T-helper 2 cell treated with Interferon-gamma antibody and Interleukin-4, amounts not matched to agents 100 ng/mL and 5 ng/mL, for 36 hours (primary cell): ENCODE data around the gene TTYH3. TPM values are rescaled to one million over a fixed set of nuclear protein-coding genes. Genes with fewer than 3 reads are reported as not detected.

Experiments used
- intact Hi-C: fragments of 100-400 bp; cut with micrococcal nuclease; formaldehyde crosslinking; loops from one replicate; pipeline ENCODE4 v1.15.1; 2023
- total RNA-seq: library from RNA; stranded (reverse); gene quantifications from 2 replicates; pipeline ENCODE4 v1.2.3, GENCODE V29; 2022

The TTYH3 gene
- total RNA-seq, 1 donor from 2014 or later, result 27.8 TPM

GRCh38 chr7:2701832-2702593, 70.2 kb downstream of the TTYH3 start:
- intact Hi-C loops, result no loop called here

DNA sequence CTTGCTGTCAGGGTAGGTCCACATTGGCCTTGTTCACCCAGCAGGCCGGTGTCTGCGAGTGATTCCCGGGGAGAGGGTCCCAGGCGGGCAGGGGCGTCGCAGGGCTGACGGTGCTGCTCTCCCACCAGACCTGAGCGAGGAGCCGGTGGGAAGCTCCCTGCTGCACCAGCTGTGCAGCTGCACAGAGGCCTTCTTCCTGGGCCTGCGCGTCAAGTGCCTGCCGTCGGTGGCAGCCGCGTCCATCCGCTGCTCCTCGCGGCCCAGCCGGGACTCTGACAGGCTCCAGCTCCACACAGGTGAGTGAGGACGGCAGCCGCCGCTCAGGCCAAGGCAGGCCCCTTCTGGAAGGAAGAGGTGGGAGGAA, 70.8 kb downstream of the TTYH3 start:
- intact Hi-C loops, result no loop called here

- intact Hi-C loops, result no loop called here
Observed at GRCh38 chr7:2705371-2706096, 73.7 kb downstream of the TTYH3 start.

DNA sequence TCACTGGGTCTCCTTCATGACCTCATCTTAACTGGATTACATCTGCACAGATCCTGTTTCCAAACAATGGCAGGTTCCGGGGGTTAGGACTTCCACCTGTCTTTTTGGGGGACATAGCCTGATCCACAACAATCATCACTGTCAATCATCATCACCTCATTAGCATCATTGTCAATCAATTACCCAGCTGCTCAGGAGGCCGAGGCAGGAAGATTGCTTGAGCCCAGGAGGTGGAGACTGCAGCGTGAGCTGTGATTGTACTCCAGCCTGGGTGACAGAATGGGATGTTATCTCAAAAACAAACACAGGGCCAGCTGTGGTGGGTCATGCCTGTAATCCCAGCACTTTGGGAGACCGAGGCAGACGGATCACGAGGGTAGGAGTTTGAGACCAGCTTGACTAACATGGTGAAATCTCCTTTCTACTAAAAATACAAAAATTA, 74.9 kb downstream of the TTYH3 start:
- intact Hi-C loops, result no loop called here

DNA sequence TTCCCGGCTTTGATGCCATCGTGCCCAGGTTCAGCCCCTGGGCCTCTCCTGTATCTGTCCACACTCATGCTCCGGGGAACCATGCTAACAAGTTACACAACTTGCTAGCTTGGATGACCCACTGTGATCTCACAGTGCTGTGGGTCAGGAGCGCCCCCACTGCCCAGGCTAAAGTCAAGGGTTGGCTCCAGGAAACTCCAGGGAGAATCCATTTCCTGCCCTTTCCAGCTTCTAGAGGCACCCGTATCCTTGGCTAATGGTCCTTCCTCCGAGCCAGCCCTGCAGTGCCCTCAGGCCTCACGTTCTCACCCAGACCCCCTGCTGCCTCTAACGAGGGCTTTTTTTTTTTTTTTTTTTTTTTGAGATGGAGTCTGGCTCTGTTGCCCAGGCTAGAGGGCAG, 75.7 kb downstream of the TTYH3 start:
- intact Hi-C loops, result no loop called here

DNA sequence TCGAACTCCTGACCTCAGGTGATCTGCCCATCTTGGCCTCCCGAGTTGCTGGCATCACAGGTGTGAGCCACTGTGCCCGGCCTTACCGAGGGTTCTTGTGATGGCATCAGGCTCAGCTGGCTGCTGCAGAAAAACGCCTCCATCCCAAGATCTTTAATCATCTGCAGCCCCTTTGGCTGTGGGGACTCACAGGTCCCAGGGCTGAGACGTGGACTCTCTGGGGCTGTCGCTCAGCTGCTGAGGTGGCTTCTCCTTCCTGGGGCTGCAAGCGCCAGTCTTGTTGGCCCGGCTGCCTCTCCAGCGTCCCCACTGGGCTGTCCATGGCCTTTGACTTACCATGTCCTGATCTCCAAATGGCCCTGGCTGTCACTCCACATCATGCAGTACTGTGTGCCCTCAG, 76.3 kb downstream of the TTYH3 start:
- intact Hi-C loops, result no loop called here

GRCh38 chr7:2708547-2709310, 76.9 kb downstream of the TTYH3 start:
- intact Hi-C loops, result no loop called here

- intact Hi-C loops, result loop anchor here (10.0 kb wide), 2 partner anchors 155 to 235 kb away; partner anchors contain the start of genes BRAT1, GRIFIN and IQCE
Observed at GRCh38 chr7:2709553-2710285, 77.9 kb downstream of the TTYH3 start.

GRCh38 chr7:2710286-2710655, 78.5 kb downstream of the TTYH3 start:
- intact Hi-C loops, result loop anchor here (10.0 kb wide), 2 partner anchors 155 to 235 kb away; partner anchors contain the start of genes BRAT1, GRIFIN and IQCE

- intact Hi-C loops, result loop anchor here (1.0 to 10.0 kb wide), 5 partner anchors 9 to 236 kb away; partner anchors contain the start of genes BRAT1, GRIFIN and IQCE
Observed at GRCh38 chr7:2710901-2711551, 79.2 kb downstream of the TTYH3 start.

- intact Hi-C loops, result loop anchor here (1.0 to 10.0 kb wide), 5 partner anchors 8 to 237 kb away; partner anchors contain the start of genes BRAT1, GRIFIN and IQCE
Observed at GRCh38 chr7:2711895-2712675, 80.3 kb downstream of the TTYH3 start.

DNA sequence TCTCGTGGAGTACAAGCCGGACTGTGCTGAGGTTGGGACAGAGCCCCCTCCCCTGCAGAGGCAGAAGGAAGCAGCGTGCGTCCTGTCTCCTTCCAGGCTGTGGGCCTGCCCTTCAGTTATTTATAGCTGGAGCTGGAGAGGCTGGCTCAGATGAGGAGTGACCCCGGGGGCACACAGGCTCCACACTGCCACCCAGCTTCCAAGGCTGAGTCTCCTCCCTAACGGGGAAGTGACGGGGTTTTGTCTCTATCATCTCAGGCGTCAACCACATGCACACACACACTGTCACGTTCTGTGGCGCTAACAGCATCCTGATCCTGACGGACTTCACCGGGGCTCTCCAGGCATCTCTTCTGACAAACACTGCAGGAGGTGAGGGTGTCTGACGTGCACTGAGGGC, 81.6 kb downstream of the TTYH3 start:
- intact Hi-C loops, result loop anchor here (10.0 kb wide), 2 partner anchors 159 to 239 kb away; partner anchors contain the start of genes BRAT1, GRIFIN and IQCE

DNA sequence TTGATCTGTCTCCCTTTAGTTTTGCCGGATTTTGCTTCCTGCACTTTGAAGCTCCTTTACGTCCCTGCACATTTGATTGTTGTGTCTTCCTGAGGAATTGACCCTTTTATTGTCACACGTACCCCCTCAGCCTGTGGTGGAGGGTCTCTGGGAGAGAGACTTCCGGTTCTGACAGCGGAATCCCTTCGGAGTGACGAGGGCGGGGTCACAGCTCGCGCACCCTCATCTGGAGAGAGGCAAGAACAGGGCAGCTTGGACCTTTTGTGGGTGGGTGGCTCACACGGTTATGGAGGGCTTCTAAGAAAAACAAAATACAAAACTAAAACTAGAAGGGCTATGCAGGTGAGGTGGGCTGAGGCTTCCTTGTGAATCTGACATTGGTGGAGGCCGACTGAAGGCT, 82.2 kb downstream of the TTYH3 start:
- intact Hi-C loops, result loop anchor here (10.0 kb wide), 2 partner anchors 159 to 239 kb away; partner anchors contain the start of genes BRAT1, GRIFIN and IQCE

Other genes with a start within 250 kb of the TTYH3 start
- 55.6 and 59.6 TPM in 2 replicates for gene CHST12, start 228.4 kb upstream of the TTYH3 start, total RNA-seq
- gene GRIFIN, start 155.6 kb upstream of the TTYH3 start, total RNA-seq, result not detected in 2 replicates
- 85.6 and 86.6 TPM in 2 replicates for gene LFNG, start 112.2 kb upstream of the TTYH3 start, total RNA-seq
- 40.0 and 41.8 TPM in 2 replicates for gene BRAT1, start 76.5 kb upstream of the TTYH3 start, total RNA-seq
- gene IQCE, start 73.0 kb upstream of the TTYH3 start, total RNA-seq, result 9.2 and 12.2 TPM in 2 replicates
- gene AMZ1, start 56.2 kb downstream of the TTYH3 start, total RNA-seq, result 0.11 TPM in 2 replicates
- gene GNA12, start 212.3 kb downstream of the TTYH3 start, total RNA-seq, result 22.4 and 24.1 TPM in 2 replicates